CD4-positive, alpha-beta T cell treated with Interleukin-10 for 1 hour (primary cell): Measurements from ENCODE around the gene FAM89A.
"Not testable (repeated sequence)": the region's sequence is repeated elsewhere in the genome, so short reads cannot be mapped to it uniquely, and the experiment has no call there.

Experiments used
- DNase-seq: peaks from one replicate; pipeline ENCODE4 v3.0.0-alpha.2; 2020

FAM89A gene

DNA sequence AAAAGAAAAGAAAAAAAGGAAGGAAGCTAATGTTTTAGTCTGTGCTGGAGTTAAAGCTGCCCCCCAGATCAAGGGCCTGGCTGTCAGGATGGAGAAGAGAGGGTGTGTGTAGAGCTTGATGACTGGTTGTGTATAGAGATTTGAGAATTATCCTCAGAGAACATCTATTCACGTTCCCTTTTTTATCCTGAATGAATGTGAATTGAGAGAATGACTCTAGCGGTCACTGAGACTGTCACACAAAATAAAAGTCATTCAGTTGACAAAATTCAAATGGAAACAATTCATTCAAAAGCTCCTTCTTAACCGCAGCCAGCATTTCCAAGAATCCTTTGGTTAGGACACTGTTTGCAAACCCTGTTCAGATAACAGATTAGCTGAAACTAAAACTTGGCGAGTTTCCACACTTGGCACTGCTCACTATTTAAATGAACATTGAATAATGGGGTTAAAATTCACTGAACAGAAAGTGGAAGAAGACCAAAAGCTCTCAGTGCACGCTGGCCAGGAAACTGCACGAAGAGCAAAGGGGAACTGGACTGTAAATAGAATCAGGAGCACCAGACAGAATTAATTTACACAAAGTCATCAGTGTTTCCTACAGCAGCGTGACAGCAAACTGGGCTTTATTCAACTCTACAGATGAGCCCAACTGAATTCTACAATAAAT, 13.6 kb upstream of the FAM89A start:
- DNase-seq, result no peak

DNA sequence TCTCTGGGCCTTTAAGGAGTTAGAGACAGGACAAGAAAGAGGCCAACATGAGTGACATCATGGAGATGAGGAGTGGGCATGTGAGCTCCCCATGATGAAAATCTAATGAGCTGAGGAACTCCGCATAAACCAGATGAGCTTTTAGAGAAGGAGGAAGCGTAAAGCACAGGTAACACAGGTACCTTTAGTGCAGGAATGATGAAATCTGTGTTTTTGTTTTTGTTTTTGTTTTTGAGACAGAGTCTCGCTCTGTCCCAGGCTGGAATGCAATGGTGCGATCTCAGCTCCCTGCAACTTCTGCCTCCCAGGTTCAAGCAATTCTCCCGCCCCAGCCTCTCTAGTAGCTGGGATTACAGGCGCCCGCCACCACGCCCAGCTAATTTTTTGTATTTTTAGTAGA, 12.7 kb upstream of the FAM89A start:
- DNase-seq, result no peak

DNA sequence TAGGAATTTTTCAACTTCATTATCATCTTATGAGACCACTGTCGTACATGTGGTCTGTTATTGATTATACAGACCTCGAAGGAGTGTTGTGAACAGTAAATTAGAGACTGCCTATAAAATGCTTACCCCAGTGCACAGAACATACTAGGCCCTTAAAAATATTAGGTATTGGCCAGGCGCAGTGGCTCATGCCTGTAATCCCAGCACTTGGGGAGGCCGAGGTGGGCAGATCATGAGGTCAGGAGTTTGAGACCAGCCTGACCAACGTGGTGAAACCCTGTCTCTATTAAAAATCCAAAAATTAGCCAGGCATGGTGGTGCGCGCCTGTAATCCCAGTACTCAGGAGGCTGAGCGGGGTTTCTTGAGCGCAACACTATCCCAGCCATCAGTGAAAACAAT, 10.9 kb upstream of the FAM89A start:
- DNase-seq, result not testable (repeated sequence)

DNA sequence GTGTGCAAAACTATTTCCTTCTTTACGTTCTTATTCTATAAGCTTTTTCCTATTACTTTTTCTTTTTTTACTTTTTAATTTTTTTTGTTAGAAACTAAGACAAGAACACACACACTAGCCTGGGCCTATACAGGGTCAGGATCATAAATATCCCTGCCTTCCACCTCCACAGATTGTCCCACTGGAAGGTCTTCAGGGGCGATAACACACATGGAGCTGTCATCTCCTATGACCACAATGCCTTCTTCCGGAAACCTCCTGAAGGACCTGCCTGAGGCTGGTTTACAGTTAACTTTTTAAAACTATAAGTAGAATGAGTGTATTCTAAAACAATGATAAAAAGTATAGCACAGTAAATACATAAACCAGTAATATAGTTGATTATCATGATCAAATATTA, 10.3 kb upstream of the FAM89A start:
- DNase-seq, result no peak

DNA sequence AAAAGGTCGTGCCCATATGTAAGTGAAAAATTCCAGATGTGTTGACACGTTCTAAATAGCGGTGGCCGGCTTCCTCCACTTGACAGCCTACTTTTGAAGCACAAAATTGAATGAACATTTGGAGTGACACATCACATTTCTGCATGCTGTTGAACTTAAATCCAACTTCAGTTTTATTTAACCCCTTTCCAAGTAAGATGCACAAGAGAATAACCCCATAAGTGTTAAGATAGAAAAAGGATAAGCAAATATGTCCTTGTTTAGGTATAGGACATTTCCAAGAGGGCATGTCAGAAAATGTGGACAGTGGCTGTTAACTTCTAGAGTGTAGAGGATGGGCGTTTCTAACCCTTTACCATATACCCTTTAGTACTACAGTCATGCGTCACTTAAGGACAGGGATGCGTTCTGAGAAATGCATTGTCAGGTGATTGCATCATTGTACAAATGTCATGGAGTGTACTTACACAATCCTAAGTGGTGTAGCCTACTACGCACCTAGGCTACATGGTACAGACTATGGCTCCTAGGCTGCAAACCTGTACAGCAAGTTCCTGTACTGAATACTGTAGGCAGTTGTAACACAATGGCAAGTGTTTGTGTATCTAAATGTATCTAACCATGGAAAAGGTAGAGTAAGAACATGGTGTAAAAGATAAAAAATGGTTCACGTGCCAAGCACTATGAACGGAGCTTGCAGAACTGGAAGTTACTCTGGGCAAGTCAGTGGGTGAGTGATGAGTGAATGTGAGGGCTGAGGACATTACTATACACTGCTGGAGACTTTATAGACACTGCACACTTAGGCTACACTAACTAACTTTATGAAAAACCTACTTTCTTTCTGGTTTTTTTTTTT, 9.3 kb upstream of the FAM89A start:
- DNase-seq, result no peak

DNA sequence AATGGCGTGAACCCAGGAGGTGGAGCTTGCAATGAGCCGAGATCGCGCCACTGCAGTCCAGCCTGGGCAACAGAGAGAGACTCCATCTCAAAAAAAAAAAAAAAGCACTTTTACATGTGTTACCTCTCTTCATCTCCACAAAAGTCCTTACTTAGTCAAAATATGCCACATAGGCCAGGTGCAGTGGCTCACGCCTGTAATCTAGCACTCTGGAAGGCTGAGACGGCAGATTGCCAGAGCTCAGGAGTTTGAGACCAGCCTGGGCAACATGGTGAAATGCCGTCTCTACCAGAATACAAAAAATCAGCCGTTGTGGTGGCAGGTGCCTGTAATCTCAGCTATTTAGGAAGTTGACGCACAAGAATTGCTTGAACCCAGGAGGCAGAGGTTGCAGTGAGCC, 8.4 kb upstream of the FAM89A start:
- not testable (repeated sequence) for DNase-seq

DNA sequence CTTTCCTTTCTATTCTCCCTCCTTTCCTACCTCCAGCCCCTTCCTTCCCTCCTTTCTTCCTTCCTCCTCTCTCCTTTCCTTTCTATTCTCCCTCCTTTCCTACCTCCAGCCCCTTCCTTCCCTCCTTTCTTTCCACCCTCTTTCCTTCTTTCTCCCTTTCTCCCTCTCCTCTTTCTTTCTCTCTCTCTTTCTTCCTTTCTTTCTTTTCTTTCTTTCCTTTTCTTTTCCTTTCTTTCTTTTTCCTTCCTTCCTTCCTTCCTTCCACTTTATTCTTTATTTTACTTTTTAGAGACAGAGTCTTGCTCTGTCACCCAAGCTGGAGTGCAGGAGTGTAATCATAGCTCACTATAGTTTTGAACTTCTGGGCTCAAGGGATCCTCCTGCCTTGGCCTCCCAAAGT, 7.5 kb upstream of the FAM89A start:
- DNase-seq, result not testable (repeated sequence)

DNA sequence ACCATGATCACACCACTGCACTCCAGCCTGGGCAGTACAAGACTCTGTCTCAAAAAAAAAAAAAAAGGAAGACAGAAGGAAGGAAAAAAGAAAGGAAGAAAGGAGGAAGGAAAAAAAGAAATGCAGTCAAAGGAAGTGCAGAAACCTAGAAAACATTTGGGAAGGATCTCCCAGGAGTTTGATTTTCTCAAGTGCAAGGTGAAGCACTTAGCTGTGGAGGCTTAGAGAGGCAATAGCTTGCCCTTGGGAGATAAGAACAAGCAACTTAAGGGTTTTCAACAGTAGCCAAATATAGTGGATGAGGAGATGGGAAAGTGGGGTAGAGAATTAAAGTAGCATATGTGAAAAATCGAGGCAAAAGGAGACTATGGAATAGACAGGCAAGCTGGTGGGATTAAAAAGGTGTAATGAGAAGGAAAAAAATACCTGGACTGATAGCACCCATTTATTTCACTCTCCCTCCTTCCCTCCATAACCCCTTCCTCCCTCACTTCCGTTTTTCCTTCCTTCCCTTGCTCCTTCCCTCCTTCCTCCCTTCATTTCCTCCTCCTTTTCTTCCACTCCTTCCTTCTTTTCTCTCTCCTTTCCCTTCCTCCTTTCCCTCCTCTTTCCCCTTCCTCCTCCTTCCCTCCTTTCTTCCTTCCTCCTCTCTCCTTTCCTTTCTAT, 6.8 kb upstream of the FAM89A start:
- no peak for DNase-seq

DNA sequence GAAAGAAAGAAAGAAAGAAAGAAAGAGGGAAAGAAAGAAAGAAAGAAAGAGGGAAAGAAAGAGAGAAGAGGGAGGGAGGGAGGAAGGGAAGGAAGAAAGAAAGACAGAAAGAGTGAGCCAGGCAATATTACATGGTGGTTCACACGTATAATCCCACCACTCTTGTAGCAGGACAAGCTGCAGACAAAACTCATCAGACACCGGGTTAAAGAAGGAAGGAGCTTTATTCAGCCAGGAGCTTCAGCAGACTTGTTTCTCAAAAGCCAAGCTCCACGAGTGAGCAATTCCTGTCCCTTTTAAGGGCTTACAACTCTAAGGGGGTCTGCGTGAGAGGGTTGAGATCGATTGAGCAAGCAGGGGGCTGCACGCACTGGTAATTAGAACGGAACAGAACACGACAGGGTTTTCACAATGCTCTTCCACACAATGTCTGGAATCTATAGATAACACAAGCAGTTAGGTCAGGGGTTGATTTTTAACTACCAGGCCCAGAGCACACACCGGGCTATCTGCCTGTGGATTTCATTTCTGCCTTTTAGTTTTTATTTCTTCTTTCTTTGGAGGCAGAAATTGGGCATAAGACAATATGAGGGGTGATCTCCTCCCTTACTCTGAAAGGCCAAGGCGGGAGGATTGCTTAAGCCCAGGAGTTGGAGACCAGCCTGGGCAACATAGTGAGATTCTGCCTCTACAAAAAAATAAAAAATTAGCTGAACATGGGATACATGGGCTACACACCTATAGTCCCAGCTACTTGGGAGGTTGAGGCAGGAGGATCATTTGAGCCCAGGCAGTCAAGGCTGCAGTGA, 6.1 kb upstream of the FAM89A start:
- not testable (repeated sequence) for DNase-seq

DNA sequence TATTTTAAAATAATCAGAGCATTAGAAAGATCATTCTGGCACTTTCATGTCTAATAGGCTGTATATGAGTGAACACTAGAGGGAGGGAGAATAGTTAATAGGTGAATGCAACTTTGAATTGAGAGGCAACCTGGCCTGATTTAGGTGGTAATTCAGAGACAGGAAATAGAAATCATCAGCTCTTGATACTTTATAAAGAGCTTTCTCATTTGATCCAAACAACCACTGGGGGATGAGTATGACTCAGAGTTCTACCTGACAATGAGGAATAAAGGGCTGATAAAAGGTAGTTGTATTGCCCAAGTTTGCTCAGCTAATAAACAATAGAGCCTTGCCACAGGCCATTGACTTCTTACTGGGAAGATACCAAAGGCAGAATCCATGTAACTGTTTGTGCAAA, 5.2 kb upstream of the FAM89A start:
- DNase-seq, result no peak

DNA sequence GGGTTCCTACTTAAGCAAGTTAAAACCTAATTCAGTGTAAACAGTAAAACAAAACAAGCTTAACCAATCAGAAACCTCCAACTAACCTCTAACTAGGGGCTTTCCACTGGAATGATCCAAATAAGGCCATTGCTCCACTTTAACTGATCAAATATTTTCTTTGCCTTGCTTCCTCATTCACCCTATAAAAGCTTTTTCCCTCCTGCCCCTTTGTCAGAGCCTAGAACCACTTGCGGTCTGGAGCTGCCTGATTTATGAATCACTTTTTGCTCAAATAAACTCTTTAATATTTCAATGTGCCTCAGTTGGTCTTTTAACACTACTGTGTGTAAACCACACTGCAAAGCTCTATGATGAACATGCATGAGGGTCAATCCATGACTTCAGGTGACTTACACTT, 4.5 kb upstream of the FAM89A start:
- DNase-seq, result no peak

DNA sequence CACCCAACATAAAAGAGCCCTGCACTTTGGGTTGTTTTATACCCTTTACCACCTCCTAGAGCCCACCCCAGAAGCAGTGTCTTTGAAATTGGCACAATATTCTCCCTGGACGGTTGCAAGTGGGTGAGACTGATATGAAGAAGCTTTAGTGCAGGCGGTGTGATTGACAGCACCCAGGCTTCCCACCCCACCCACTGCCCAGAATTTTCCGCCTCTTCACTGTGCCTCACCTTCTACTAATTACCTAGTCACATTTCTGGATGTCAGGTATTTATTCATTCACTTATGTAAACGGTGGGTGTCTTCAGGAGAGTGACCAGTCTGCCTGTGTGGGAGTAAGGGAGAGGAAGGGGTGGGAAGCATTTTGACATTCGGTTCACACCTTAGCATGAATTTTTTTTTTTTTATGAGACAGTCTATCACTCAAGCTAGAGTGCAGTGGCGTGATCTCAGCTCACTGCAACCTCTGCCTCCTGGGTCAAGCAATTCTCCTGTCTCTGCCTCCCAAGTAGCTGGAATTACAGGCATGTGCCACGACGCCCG, 1.7 kb upstream of the FAM89A start:
- no peak for DNase-seq

DNA sequence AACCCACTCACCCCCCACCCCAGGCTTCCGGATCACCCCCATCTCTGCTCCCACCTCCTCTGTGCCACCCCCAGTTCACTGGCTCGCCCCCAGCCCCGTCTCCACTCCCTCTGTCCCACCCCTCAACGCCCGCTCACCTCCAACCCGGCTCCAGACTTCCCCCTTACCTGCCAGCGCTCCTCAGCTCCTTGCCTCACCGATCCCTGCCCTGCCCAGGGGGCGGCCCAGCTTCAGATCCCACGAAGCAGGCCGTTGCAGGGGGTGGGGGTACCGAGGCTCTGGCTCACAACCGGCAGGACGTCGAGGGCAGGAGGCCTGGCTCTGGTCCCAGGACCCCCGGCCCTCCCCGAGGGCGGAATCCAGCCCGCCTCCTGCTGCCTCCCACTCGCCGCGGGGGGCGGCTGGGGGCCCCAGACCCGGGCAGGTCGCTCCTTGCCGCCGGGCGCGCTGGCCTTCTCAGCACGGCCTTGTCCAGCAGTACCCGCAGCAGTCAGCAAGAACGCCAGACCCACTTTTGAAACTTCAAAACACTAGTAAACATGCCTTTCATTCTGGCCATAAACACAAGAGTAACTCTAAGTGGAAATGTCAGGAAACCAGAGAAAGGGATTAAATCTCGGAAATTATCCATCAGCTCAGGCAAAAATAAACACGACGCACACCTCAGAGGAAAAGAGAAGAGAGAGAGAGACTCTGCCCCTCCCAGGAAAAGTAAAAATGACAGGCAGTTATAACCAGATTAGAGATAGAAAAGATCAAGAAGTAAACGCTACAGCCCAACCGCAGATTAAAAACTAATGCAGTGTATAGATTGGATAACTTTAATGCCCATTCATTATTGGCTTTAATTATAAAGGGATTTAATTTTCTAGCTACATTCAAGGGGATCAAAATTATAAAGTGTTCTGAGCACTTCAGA, 1.0 kb upstream of the FAM89A start:
- no peak for DNase-seq

DNA sequence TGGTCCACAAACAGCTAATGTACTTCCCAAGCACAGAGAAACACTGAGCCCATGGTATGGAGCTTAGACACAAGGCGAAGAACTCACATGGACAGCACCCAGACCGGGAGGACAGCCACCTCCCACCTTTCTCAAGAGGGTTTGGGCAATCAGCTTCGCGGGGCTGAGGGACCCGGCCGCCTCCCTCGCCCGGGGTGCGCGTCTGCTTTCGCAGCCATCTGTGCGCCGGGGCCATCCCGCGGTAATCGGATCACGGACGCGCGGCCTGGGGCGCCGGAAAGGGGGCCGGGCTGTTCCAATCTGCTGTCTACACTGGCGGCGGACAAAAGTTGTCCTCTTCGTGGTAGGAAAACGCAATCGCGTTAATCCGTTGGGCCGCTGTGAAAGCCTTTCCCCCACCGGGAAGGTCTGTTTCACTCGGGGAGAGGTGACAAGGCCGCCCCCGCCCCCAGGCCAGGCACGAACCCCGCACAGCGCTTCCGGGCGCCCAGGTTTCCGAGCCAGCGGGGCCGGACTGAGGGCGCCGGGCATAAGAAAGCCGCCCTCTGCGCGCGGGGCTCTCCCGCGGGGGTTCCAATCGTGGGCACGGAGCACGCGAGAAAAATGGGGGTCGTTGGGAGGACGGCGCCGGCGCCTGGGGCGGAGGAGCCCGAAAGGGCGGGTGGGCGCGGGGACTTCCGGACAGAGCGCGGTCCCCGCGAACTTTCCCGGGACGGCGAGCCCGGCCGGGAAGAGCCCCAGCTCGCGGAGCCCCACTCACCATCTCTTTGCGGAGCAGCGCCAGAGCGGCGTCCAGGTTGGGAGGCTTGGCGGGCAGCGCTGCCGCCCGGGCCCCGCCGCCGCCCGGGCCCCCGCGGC, 664 bp downstream of the FAM89A start:
- DNase-seq, result peak; percentile 27

DNA sequence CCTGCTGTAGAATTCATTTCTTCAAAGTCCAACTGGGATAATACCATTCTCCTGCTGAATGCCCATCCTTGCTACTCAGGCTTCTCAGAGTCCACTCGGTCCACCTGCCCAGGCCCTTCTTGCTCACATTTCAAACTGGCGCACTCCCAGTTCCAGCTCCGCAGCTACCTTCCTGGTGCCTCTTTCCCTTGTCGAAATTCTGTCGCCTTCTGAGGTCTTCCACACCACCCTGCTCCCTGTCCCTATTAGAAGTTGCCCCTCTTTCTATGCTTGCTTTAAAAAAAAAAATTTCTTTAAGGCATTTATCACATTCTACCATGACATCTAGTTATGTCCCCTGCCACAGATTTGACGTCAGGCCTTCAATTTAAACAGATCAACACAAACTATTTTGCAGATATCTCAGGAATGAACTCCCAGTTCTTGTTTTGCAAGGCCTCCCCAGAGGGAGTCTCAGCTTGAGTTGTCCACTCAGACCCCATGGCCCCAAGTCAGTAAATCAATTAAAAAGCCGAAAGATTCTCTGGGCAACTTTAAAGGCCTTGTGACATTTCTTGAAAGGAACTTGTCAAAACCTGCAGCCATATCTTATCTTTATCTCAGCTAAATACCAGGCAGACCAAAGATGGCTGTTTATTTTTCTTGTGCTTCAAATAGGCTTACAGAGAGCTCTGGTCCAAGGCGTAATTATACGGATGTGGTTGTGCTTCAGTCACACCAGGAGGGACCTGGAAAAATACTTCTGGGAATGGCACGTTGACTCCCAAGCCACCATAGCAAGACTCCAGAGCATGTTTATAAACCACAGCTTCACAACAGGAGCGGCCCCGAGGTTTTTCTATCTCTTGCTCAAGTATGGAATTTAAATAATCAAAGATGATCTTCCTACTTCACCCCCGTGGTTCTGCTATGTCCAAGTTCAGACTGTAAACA, 2.2 kb downstream of the FAM89A start:
- DNase-seq, result no peak

DNA sequence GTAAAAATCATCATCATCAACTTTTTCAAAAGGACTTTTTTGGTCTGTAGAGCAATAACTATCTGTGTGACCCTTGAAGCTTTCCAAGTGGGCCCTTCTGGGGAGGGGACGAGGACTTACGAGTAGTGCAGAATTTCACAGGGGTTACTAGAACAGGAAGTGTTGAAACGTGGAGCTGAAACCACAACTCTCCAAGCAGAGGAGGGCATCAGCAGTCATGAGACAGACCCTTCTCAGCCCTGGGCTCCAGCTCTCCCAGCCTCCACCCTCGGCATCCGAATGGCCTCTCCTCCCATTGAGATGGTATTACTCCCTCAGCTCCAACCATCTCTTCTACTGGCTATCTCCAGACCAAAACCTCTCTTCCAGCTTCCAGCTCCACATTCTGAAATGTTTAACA, 3.6 kb downstream of the FAM89A start:
- no peak for DNase-seq

DNA sequence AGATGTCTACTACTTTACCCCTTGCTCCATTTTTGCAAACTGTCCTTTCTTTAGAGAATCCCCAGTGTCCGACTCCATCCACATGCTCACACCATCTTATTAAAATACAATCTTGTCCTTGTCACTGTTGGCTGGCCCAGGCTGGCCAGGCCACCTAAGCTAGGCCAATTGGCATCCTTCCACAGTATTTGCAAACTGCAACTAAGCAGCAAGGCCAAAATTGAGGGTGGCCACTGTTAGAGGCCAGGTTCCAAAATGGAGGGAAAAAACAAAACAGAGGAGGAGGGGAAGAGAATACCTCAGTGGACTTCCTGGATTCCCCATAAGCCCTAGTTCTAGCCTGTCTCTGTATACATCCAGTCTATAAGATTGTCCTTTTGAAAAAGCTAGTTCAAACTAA, 4.3 kb downstream of the FAM89A start:
- no peak for DNase-seq

DNA sequence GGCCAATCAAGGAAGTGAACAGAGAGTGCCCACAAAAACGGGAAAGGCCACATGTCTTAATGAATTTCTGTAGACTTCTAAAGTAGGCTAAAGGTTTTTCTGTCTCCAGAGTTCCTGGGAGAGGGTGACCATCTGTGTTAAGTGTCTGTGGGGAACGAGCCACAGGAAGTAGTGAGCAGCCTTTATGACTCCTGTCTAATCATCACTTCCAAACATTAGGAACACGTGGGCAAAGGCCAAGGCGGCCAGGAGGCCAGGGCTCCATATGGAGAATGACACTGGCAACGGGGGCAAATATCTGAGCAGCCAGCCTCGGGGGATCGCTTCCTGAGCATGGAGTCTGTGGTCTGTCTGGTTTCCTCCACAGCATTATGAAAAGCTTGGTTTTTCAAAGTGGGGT, 7.1 kb downstream of the FAM89A start:
- no peak for DNase-seq

DNA sequence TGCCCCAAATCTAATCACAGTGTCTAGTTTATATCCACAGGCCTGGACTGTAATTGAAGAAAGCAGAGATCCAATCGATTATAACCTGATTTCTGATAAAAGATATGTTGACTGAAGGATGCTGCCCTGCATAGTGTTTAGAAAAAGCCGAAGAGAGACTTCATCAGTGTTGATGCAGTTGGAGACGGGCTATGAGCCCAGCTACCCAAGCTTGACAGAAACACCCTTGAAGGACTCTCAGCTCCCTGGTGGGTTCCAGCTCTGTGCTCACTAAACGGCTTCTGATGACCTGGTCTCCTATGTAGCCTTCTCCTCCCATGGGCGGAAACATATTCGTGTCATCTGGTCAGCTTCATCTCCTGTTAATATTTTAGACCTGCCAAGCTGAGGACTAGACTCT, 10.2 kb downstream of the FAM89A start:
- no peak for DNase-seq

DNA sequence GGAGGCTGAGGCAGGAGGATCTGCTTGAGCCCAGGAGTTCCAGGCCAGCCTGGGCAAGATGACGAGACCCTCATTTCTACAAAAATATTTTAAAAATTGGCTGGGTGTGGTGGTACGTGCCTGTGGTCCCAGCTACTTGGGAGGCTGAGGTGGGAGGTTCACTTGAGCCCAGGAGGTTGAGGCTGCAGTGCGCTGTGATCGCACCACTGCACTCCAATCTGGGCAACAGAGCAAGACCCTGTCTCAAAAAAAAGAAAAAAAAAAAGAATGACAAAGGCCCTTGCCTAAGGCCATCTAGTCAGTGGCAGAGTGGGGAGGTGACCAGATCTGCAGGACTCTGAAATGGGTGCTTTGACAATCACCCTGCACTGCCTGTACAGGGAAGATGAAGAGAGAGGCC, 10.8 kb downstream of the FAM89A start:
- DNase-seq, result not testable (repeated sequence)
